NCI-H2081 treated with DMSO at 0.1 percent for 48 hours (cell line): ENCODE data around the gene GABPB2.
"Not testable (repeated sequence)": the region's sequence is repeated elsewhere in the genome, so short reads cannot be mapped to it uniquely, and the experiment has no call there.

ENCODE experiments used
- DNase-seq: peaks from one replicate; lab custom pipeline; 2025; lab: John Stamatoyannopoulos, UW

Gene GABPB2

DNA sequence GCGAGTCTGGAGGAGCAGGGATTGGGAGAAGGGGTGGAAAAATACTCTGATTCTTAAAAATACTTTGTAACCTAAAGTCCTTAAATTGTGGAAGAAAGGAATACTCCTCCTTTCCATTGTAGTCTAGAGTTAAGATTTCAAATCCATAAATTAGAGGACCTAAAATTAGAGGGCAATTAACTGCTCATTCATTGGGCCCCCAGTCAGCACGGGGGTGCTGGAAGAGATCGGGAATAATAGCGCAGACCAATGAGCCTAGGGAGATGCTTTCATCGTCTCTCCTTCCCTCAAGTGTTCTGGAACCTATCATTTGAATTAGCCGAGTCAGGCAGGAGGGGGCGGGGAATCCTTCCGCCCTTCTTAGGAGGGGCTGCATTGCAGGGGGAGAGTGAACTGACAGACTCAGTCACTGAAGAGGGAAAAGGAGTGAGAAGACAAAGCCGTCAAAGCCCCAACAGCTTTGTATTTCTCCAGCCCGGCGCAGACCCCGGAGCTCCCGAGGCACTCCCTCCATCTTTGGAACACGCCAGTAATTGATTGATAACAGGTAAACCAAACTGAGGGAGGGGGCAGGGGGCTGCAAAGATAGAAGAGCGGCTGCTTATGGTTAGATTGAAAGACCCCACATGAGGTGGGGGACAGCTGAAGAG is 10.4 kb upstream of the GABPB2 start, which contains the start of gene MLLT11:
TSS of gene MLLT11 (plus strand) at position 391 of the 650 bp plus-strand sequence. CDS start 6,828 bp downstream, outside the sequence.
- DNase-seq, result peak; percentile 61

DNA sequence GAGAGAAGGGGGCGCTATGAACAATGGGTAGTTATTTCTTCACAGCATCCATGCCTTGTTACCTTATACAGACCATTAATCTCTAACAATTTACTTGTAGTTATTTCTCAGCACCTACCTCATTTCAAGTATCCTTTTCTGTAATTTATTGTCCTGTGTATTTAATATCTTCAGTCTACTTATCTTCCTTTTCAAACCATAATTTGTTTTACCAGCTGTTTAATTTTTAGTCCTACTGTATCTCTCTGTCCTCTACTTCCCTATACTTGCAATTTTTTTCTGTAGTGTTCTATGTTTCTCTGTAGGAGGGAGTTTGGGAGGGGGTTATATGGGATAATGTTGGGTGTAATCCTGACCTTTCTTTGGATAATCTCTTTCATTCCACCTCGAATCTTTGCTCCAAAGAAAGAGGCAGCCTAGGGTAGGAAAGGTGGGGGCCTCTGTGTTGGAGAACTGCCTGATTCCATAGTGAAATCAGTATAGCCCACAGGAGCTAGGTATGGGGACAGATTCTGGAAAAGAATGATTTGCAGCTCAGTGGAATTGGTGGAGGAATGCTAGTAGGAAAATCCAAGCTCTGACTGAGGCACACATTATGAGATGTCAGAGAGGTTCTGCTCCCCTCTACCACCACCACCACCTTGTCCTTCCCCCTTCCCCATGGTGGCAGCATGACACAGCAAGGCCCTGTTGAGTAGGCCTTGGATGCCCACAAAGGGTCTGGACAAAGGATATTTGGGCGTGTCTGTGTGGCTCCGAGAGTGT is 9.7 kb upstream of the GABPB2 start:
- DNase-seq, result peak; percentile 25

DNA sequence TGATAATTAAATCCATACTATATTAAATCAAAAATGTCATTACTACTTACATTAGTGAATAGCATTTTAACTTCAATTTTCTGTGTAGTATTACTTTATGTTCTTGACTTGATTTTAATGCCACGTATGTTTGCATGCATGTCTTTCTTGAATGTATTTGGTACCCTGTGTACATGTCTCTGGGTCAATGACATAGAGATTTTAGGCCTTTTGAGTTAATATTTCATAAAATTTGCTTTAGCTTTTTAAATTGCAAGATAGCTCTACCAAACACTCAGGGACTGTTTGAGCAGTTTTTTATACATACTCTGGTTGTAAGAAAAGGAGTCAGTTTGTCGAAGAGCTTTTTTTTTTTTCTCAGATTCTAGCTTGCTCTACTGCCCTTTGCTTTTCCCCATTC is 8.9 kb upstream of the GABPB2 start:
- DNase-seq, result no peak

DNA sequence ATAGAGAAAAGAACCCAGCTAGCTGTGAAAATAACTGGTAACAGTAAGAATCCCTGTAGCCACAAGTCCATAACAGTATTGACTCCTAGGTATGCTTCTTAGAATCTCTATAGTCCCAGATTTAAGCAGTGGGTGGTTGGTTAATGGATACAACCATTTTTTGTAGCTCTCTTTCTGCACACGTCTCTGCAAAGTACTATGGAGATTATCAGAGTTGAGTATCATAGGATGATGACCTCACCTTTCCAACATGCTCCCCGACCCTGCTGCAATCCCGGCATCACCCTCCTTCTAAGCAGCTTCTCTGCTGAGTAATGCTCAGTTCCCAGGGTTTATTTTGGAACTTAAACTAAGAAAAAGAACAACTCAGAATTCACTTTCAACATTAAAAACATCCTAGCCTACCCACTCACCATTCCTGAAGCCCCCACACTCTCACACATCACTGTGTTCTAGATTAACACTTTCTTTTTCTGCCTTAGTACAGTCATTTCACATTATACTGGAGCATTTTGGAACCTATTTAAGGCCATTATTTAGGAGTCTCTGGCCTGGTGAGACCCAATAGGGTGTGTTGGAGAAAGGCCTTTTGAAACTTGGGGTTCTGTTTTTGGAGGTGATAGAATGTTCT is 7.7 kb upstream of the GABPB2 start:
- no peak for DNase-seq

DNA sequence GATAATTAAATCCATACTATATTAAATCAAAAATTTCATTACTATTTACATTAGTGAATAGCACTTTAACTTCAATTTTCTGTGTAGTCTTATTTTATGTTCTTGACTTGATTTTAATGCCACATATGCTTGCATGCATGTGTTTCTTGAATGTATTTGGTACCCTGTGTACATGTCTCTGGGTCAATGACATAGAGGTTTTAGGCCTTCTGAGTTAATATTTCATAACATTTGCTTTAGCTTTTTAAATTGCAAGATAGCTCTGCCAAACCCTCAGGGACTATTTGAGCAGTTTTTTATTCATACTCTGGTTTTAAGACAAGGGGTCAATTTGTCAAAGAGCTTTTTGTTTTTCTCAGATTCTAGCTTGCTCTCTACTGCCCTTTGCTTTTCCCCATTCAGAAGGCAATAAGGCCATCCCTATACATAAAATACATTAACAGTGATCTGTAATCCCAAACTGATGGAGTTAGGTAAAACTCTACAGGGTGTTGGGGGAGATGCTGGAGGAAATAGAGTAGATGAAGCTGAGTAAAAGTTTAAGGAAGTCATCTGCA is 5.4 kb upstream of the GABPB2 start:
- DNase-seq, result no peak

DNA sequence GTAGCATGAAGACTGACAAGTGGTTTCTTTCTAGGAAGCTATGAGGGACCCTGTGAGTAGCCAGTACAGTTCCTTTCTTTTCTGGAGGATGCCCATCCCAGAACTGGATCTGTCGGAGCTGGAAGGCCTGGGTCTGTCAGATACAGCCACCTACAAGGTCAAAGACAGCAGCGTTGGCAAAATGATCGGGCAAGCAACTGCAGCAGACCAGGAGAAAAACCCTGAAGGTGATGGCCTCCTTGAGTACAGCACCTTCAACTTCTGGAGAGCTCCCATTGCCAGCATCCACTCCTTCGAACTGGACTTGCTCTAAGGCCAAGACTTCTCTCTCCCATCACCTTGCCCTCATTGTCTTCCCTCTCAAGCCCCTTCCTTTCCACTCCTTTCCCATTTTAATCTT is 3.4 kb upstream of the GABPB2 start:
- no peak for DNase-seq

DNA sequence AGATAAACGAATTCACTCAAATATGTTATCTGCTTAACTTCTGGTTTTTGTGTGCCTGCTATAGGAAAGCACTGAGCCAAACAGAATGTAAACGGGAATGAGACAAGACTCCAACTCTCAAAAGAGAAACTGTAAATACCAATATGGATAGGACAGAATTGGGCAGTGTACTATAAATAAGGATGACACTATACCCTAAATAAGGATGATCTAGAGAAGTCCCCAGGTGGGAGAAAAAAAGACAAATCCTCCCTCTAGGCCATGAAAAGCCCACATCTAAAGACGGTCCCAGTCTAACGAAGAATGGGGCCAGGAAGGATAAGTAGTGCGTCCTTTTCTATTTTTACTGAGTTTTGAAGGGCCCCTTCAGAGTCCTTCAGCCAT is 1.5 kb upstream of the GABPB2 start:
- DNase-seq, result no peak

DNA sequence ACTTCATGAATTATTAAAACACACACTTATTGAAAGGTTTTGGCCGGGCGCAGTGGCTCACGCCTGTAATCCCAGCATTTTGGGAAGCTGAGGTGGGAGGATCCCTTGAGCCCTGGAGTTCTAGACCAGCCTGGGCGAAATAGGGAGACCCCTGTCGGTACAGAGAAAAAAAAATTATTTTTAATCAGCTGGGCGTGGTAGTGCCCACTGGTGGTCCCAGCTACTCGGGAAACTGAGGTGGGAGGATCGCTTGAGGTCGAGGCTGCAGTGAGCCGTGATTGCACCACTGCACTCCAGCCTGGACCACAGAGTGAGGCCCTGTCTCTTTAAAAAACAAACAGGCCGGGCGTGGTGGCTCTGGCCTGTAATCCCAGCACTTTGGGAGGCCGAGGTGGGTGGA is 1.7 kb downstream of the GABPB2 start:
- DNase-seq, result no peak

DNA sequence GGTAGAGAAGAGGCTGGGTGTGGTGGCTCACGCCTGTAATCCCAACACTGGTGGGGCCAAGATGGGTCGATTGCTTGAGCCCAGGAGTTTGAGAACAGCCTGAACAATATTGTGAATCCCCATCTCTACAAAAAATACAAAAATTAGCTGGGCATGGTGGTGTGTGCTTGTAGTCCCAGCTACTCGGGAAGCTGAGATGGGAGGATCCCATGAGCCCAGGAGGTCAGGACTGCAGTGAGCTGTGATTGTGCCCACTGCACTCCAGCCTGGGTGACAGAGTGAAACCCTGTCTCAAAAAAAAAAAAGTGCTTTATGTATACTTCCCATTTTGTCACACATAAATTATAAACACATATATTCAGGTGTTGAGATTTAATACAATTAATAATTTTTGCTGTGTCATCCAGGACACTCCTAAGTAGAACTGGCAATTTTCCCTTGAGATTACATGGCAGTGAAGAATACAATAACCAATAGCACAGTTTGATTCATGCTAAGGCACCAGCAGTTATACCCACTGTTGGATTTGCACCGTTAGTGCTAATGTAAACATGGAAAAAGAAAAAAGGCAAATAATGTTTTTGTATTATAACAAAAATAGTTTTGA is 15.5 kb downstream of the GABPB2 start:
- no peak for DNase-seq

DNA sequence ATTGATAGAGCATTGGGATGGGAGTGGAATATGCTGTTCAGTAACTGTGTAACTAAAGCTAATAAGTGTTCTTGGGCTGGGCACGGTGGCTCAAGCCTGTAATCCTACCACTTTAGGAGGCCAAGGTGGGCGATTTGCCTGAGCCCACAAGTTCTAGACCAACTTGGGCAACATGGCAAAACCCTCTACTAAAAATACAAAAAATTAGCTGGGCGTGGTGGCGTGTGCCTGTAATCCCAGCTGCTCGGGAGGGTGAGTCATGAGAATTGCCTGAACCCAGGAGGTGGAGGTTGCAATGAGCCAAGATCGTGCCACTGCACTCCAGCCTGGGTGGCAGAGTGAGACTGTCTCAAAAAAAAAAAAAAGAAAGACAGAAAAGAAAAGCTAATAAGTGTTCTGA is 26.9 kb downstream of the GABPB2 start:
- DNase-seq, result not testable (repeated sequence)

DNA sequence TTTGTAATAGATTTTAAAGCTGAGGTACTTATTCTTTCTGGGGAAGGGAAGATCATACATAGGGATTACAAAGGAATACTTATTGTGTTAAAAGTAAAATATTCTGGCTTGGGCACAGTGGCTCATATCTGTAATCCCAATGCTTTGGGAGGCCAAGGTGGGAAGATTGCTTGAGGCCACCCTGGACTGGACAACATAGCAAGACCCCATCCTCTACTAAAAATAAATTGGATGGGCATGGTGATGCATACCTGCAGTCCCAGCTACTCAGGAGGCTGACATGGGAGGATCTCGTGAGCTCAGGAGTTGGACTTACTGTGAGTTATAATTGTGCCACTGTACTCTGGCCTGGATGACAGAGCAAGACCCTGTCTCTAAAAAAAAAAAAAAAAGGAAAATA is 27.6 kb downstream of the GABPB2 start:
- DNase-seq, result no peak

DNA sequence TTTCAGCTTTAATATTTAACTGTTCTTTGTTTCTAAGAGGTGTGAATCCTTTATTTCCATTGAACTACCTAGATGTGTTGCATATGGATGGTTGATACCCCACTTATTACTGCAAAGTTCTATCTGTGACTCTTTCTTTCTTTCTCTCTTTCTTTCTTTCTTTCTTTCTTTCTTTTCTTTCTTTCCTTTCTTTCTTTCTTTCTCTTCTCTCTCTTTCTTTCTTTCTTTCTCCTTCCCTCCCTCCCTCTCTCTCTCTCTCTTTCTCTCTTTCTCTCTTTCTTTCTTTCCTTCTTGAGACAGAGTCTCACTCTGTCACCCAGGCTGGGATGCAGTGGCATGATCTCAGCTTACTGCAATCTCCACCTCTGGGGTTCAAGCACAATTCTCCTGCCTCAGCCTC is 34.1 kb downstream of the GABPB2 start:
- DNase-seq, result no peak

DNA sequence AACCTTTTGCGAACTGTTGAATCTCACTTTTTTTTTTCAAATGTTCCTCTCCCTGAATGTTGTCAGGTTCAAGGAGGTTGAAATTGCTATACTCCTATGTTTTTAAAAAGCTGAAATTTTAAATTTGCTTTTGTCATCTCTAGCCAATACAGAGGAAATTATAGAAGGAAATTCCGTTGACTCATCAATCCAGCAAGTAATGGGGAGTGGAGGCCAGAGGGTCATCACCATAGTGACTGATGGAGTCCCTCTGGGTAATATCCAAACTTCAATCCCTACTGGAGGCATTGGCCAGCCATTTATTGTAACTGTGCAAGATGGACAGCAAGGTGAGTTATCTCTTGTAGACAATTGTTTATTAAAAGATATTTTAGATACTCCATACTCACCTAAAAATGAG is 36.3 kb downstream of the GABPB2 start:
- no peak for DNase-seq

DNA sequence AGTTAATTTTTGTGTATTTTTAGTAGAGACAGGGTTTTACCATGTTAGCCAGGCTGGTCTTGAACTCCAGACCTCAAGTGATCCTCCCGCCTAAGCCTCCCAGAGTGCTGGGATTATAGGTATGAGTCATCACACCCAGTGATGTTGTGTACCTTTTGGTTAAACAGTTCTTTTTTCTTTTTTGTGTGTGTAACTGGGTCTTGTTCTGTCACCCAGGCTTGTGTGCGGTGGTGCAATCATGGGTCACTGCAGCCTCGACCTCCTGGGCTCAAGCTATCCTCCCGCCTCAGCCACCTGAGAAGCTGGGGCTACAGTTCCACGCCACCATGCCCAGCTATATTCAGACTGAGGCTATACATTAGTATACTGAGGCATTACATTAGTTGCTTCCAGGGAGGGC is 37.8 kb downstream of the GABPB2 start:
- DNase-seq, result no peak

DNA sequence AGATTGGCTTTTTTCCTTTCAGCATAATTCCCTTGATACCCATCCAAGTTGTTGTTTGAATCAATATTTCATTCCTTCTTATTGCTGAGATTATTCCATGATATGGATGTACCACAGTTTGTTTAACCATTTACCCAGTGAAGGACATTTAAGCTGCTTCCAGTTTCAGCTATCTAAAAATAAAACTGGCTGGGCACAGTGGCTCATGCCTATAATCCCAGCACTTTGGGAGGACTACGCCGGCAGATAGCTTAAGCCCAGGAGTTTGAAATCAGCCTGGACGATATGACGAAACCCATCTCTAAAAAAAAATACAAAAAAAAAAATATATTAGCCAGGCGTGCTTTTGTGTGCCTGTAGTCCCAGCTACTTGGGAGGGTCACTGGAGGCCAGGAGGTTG is 43.3 kb downstream of the GABPB2 start:
- DNase-seq, result no peak

DNA sequence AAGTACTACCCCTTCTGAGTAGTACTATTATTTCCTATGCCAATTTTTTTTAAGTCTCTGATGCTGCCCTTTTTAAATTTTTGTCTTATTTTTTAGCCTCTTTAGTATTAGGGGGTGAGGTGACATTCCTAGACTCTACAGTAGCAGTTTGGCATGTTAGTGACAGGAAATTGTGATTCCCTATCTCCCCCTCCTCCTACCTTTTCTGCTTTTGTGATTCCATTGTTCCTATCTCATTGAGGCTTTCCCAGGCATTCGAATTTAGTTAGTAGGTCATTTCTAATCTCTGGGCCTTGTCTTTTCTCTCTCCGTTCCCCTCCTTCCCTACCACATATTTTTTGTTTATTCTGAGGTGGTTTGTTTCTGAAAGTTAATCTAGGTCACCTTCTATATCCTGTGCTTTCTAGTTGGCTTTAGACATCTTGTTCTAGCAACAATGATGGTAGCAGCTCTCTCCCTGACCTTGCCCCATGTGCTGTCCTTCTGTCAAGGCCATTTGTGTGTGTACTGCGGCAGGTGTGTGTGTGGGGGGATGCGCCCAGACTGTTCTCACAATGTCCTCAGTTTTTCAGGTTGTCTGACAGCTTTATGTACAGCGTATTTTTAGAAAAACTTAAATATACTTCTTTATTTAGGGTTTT is 54.3 kb downstream of the GABPB2 start:
- DNase-seq, result no peak

DNA sequence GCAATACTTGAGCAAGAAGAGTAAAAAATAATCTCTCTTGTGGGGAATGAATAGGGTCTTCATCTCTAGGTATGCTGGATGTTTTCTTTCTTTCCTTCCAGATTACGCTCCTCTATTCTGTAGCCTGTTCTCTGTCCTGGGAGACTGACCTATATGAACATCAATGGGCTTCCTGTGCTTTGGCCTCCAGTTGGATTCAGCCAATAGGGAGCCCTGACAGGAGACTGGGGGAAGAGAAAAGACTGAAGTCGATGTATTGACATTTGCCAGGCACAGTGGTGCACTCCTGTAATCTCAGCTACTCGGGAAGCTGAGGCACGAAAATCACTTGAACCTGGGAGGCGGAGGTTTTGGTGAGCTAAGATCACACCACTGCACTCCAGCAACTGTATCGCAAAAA is 58.2 kb downstream of the GABPB2 start:
- DNase-seq, result no peak

DNA sequence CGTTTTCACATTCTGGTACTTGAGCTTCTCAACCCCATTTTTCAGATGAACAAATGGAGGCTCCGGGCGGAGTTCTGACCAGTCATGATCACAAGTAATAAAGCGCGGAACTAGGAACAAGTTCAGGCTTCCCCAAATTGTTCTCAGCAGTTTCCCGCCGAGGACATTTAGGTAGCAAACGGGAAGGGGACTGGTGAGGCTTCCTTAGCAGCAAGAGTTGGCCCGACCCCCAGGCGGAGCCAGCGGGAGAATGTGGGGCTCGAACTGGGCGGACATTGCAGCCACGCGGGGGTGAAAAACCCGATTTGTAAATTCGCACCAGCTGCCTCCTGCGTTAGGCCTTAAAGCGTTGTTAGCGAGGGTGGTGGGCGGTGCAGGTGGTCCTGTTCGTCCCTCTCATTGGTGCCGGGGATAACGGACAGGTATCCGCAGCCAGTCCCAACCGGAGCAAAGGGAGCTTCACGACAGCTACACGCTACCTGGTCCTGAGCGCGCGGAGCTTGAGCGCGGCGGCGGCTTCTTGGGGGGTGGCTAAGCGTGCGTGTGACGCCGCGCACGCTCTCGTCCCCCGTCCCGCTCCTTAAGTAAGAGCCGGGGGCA is 60.5 kb downstream of the GABPB2 start:
- DNase-seq, result no peak

DNA sequence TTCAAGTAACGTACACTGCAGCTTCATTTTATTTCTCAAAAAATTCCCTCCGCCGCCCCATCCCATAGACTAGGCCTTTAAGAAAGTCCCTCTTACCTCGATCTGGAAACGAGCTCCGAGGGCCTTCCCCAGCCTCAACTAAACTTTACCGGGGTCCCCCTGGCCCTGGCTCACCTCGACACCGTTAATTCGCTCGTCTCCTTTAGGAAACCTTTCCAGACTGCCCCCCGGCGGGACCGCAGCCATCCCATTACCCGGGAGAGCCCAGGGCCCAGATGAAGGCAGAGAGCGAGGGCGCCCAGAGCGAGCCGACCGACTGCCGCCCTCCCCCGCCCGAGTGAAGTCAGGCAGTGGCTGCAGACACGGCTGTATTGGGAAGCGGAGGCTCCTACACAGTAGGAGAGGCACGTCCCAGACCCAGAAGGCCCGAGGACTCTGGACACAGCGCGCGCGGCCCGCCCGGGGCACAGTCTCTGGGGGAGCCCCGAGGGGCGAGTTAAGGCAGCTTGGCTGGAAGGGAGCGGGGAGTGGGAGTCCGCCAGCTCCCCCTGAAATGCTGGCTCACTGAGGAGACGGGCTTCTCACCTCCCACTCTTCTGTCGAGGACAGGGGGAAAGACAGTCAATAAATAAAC is 61.3 kb downstream of the GABPB2 start:
- DNase-seq, result no peak

DNA sequence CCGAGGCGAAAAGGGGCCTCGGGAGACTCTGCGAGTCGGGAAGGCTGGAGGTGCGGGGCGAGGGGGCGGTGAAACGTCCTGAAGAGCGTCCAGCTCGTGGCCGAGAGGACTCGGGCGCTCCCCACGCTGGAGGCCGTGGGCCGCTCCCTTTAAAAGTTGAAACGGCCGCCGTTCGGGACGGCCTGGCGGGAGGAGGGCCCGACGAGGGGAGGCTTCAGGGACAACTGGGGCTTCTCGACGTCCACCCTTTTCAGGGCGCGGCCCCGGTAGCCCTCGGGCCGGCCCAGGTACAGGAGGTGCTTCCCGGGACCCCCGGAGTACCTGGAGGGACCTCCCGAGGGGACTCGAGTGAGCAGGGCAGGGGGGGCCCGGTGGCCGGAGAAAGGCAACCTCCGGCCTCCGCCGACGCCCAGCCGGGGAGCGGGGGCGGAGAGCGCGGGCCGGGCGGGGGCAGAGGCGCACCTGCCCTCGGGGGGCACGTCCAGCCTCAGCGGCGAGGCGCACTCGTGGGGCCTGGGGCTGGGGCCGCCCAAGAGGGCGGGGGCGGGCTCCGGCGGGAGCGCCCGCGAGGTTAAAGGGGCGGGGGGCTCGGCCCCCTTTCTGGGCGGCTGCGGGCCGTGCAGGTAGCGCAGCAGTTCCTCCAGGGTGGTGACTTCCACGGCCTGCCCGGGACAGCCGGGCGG is 61.9 kb downstream of the GABPB2 start:
- no peak for DNase-seq
